WTC11 (cell line): ENCODE data around the gene ANO2. TPM values are rescaled to one million over a fixed set of nuclear protein-coding genes. Genes with fewer than 3 reads are reported as not detected.

ENCODE experiments used
- ATAC-seq: fragments of 200-7000 bp; cut with Tn5 transposase; 2 replicates; pipeline ENCODE4 v1.10.0; 2021; ENCODE audit warnings: mild to moderate bottlenecking, moderate library complexity
- CTCF ChIA-PET: fragments of 300-600 bp; sonication (Branson Sonifier 250); formaldehyde crosslinking; loops from one replicate; lab custom pipeline; 2021; ENCODE audit warnings: antibody characterized with exemption; lab: Charles Lee
- POLR2A ChIA-PET: fragments of 350-600 bp; sonication (Branson Sonifier 250); formaldehyde crosslinking; loops from one replicate; lab custom pipeline; 2021; ENCODE audit warnings: antibody characterized with exemption; lab: Charles Lee
- DNase-seq: peaks from one replicate; pipeline ENCODE4 v3.0.0; 2021; ENCODE audit warnings: low spot score
- H3K27ac Mint-ChIP-seq: 2 replicates; pipeline ENCODE4 v1.8.0; 2021; ENCODE audit warnings: mixed read lengths
- H3K27me3 Mint-ChIP-seq: 2 replicates; pipeline ENCODE4 v1.8.0; 2021; ENCODE audit warnings: low read depth, mild to moderate bottlenecking, moderate library complexity, mixed read lengths
- H3K36me3 Mint-ChIP-seq: 2 replicates; pipeline ENCODE4 v1.8.0; 2021; ENCODE audit warnings: mixed read lengths
- H3K4me1 Mint-ChIP-seq: 2 replicates; pipeline ENCODE4 v1.8.0; 2022; ENCODE audit warnings: mixed read lengths
- H3K4me3 Mint-ChIP-seq: 2 replicates; pipeline ENCODE4 v1.8.0; 2021; ENCODE audit warnings: mild to moderate bottlenecking, moderate library complexity, mixed read lengths
- H3K9me3 Mint-ChIP-seq: 2 replicates; pipeline ENCODE4 v1.8.0; 2021; ENCODE audit warnings: mixed read lengths
- AFF4 ChIP-seq: sonication (generic); formaldehyde crosslinking; IDR thresholded peaks from 2 replicates; pipeline ENCODE4 v1.8.1; 2023; ENCODE audit warnings: mild to moderate bottlenecking, missing genetic modification reagents, borderline replicate concordance
- AR ChIP-seq: fragments of 250-450 bp; sonication (Bioruptor Pico); IDR thresholded peaks from 2 replicates; pipeline ENCODE4 v1.9.0; 2021; ENCODE audit warnings: mild to moderate bottlenecking
- ATF3 ChIP-seq: sonication (generic); formaldehyde crosslinking; conservative IDR thresholded peaks from 2 replicates; pipeline ENCODE4 v1.8.1; 2022; ENCODE audit warnings: mild to moderate bottlenecking, missing genetic modification reagents
- CBFB ChIP-seq: sonication (generic); formaldehyde crosslinking; IDR thresholded peaks from 2 replicates; pipeline ENCODE4 v1.8.1; 2022; ENCODE audit warnings: mild to moderate bottlenecking, low read depth, missing genetic modification reagents
- CDX4 ChIP-seq: fragments of 250-450 bp; sonication (Bioruptor Pico); IDR thresholded peaks from 2 replicates; pipeline ENCODE4 v1.9.0; 2021; ENCODE audit warnings: moderate library complexity, mild to moderate bottlenecking, inconsistent platforms, borderline replicate concordance
- CTCF ChIP-seq: fragments of 200-600 bp; IDR thresholded peaks from 2 replicates; pipeline ENCODE4 v1.8.0; 2022; ENCODE audit warnings: antibody characterized with exemption
- EMX1 ChIP-seq: fragments of 250-450 bp; sonication (Bioruptor Pico); IDR thresholded peaks from 2 replicates; pipeline ENCODE4 v1.8.0; 2021; ENCODE audit warnings: mild to moderate bottlenecking
- ESRRA ChIP-seq: sonication (generic); formaldehyde crosslinking; IDR thresholded peaks from 2 replicates; pipeline ENCODE4 v1.8.1; 2022; ENCODE audit warnings: mild to moderate bottlenecking, missing genetic modification reagents, borderline replicate concordance
- FOXP1 ChIP-seq: sonication (generic); formaldehyde crosslinking; IDR thresholded peaks from 2 replicates; pipeline ENCODE4 v1.8.0; 2022; ENCODE audit warnings: missing genetic modification reagents, mild to moderate bottlenecking, moderate library complexity, borderline replicate concordance
- GRHL2 ChIP-seq: fragments of 250-450 bp; sonication (Bioruptor Pico); IDR thresholded peaks from 2 replicates; pipeline ENCODE4 v1.8.0; 2022; ENCODE audit warnings: mild to moderate bottlenecking, moderate library complexity; ENCODE audit not compliant: insufficient replicate concordance, severe bottlenecking
- HMGXB4 ChIP-seq: sonication (generic); formaldehyde crosslinking; IDR thresholded peaks from 2 replicates; pipeline ENCODE4 v1.8.1; 2023; ENCODE audit warnings: mild to moderate bottlenecking, moderate library complexity, missing genetic modification reagents
- IRF2 ChIP-seq: sonication (generic); formaldehyde crosslinking; IDR thresholded peaks from 2 replicates; pipeline ENCODE4 v1.8.0; 2022; ENCODE audit warnings: low read depth, missing genetic modification reagents, borderline replicate concordance
- JUN ChIP-seq: sonication (generic); formaldehyde crosslinking; IDR thresholded peaks from 2 replicates; pipeline ENCODE4 v1.8.0; 2023; ENCODE audit warnings: mild to moderate bottlenecking, missing genetic modification reagents
- MLX ChIP-seq: sonication (generic); formaldehyde crosslinking; IDR thresholded peaks from 2 replicates; pipeline ENCODE4 v1.8.1; 2023; ENCODE audit warnings: mild to moderate bottlenecking, missing genetic modification reagents, moderate library complexity
- MXD4 ChIP-seq: fragments of 250-450 bp; sonication (Bioruptor Pico); IDR thresholded peaks from 2 replicates; pipeline ENCODE4 v1.8.0; 2021; ENCODE audit warnings: mild to moderate bottlenecking, moderate library complexity, borderline replicate concordance
- NFE2L1 ChIP-seq: sonication (generic); formaldehyde crosslinking; IDR thresholded peaks from 2 replicates; pipeline ENCODE4 v1.8.1; 2023; ENCODE audit warnings: missing genetic modification reagents
- RELA ChIP-seq: sonication (generic); formaldehyde crosslinking; IDR thresholded peaks from 2 replicates; pipeline ENCODE4 v1.8.1; 2022; ENCODE audit warnings: missing genetic modification reagents, mild to moderate bottlenecking, borderline replicate concordance
- TCF7 ChIP-seq: sonication (generic); formaldehyde crosslinking; IDR thresholded peaks from 2 replicates; pipeline ENCODE4 v1.8.0; 2022; ENCODE audit warnings: mild to moderate bottlenecking, low read depth, missing genetic modification reagents, moderate library complexity
- TP53 ChIP-seq: sonication (generic); formaldehyde crosslinking; IDR thresholded peaks from 2 replicates; pipeline ENCODE4 v1.8.1; 2023; ENCODE audit warnings: mild to moderate bottlenecking, missing genetic modification reagents
- ZMAT4 ChIP-seq: fragments of 250-450 bp; sonication (Bioruptor Pico); IDR thresholded peaks from 2 replicates; pipeline ENCODE4 v1.9.0; 2021; ENCODE audit warnings: mild to moderate bottlenecking
- ZNF317 ChIP-seq: sonication (generic); formaldehyde crosslinking; IDR thresholded peaks from 2 replicates; pipeline ENCODE4 v1.8.1; 2023; ENCODE audit warnings: low read depth, mild to moderate bottlenecking, moderate library complexity, missing genetic modification reagents, borderline replicate concordance
- ZSCAN18 ChIP-seq: fragments of 250-450 bp; sonication (Bioruptor Pico); IDR thresholded peaks from 2 replicates; pipeline ENCODE4 v2.1.2; 2022; ENCODE audit warnings: mild to moderate bottlenecking, moderate library complexity
- total RNA-seq: library from RNA; stranded (reverse); gene quantifications from 3 replicates; pipeline ENCODE4 v1.2.3, GENCODE V29; 2021

ANO2 gene
- total RNA-seq, 1 experiment from 2014 or later: 2.8 TPM

GRCh38 chr12:5575987-5576386 lies 369.1 kb downstream of the ANO2 start:
- Mint-ChIP-seq H3K36me3 (no peaks in the 10 kb centered on the region), H3K9me3 (no peaks in the 10 kb centered on the region), H3K27me3 (no peaks in the 10 kb centered on the region), H3K4me3 (no peak overlapping the region), H3K4me1 (peaks cover 7% of the 10 kb centered on the region), H3K27ac (no peak overlapping the region)
- no peak for DNase-seq
- POLR2A ChIA-PET: no interaction called here
- TF ChIP-seq TCF7 (CRISPR knock-in tag): no peak
- TF ChIP-seq AR (CRISPR knock-in tag): no peak
- no peak for TF ChIP-seq CBFB (CRISPR knock-in tag)
- no peak for TF ChIP-seq ZNF317 (CRISPR knock-in tag)
- no peak for TF ChIP-seq CDX4 (CRISPR knock-in tag)
- TF ChIP-seq JUN (CRISPR knock-in tag): no peak
- TF ChIP-seq RELA (CRISPR knock-in tag): no peak
- no peak for TF ChIP-seq ATF3
- TF ChIP-seq GRHL2: no peak
- no peak for TF ChIP-seq MLX (CRISPR knock-in tag)
- TF ChIP-seq FOXP1 (CRISPR knock-in tag): no peak
- TF ChIP-seq ZSCAN18 (CRISPR knock-in tag): no peak
- TF ChIP-seq TP53 (CRISPR knock-in tag): no peak
- no peak for TF ChIP-seq AFF4 (CRISPR knock-in tag)
- no peak for TF ChIP-seq EMX1 (CRISPR knock-in tag)
- no peak for TF ChIP-seq ESRRA (CRISPR knock-in tag)
- TF ChIP-seq, all 79 proteins: peak for 0
- CTCF ChIA-PET: no interaction called here
- no peak for ATAC-seq

GRCh38 chr12:5575232-5575631 lies 369.8 kb downstream of the ANO2 start:
- Mint-ChIP-seq H3K4me1 (peaks cover 5% of the 10 kb centered on the region; the same call in 1 of the 2 replicates), H3K4me3 (no peak overlapping the region), H3K27ac (no peak overlapping the region), H3K9me3 (no peaks in the 10 kb centered on the region), H3K27me3 (no peaks in the 10 kb centered on the region), H3K36me3 (no peaks in the 10 kb centered on the region)
- no peak for ATAC-seq
- CTCF ChIA-PET: no interaction called here
- POLR2A ChIA-PET: no interaction called here
- no peak for DNase-seq
- TF ChIP-seq CTCF: no peak
- no peak for TF ChIP-seq IRF2 (CRISPR knock-in tag)
- TF ChIP-seq HMGXB4 (CRISPR knock-in tag): no peak
- no peak for TF ChIP-seq MXD4
- no peak for TF ChIP-seq ZMAT4 (CRISPR knock-in tag)
- TF ChIP-seq NFE2L1 (CRISPR knock-in tag): no peak
